ENCODE data around the gene LRMDA.

Gene LRMDA

GRCh38 chr10:76210211-76210610 is 778.8 kb downstream of the LRMDA start:
- no peak overlapping the region for H3K4me3 ChIP-seq (ENCODE audit: low read depth, low read length)
- TF ChIP-seq, protein P1, sequence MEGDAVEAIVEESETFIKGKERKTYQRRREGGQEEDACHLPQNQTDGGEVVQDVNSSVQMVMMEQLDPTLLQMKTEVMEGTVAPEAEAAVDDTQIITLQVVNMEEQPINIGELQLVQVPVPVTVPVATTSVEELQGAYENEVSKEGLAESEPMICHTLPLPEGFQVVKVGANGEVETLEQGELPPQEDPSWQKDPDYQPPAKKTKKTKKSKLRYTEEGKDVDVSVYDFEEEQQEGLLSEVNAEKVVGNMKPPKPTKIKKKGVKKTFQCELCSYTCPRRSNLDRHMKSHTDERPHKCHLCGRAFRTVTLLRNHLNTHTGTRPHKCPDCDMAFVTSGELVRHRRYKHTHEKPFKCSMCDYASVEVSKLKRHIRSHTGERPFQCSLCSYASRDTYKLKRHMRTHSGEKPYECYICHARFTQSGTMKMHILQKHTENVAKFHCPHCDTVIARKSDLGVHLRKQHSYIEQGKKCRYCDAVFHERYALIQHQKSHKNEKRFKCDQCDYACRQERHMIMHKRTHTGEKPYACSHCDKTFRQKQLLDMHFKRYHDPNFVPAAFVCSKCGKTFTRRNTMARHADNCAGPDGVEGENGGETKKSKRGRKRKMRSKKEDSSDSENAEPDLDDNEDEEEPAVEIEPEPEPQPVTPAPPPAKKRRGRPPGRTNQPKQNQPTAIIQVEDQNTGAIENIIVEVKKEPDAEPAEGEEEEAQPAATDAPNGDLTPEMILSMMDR (IDR thresholded peaks at IDR 0.05; ENCODE audit: borderline replicate concordance, insufficient read depth, low read depth, low read length), result no peak

- H3K4me3 ChIP-seq (ENCODE audit: low read depth, low read length), result no peak overlapping the region
- TF ChIP-seq, protein P1 (IDR thresholded peaks at IDR 0.05; ENCODE audit: borderline replicate concordance, insufficient read depth, low read depth, low read length), result no peak
These were observed 780.3 kb downstream of the LRMDA start for GRCh38 chr10:76211691-76212090.

DNA sequence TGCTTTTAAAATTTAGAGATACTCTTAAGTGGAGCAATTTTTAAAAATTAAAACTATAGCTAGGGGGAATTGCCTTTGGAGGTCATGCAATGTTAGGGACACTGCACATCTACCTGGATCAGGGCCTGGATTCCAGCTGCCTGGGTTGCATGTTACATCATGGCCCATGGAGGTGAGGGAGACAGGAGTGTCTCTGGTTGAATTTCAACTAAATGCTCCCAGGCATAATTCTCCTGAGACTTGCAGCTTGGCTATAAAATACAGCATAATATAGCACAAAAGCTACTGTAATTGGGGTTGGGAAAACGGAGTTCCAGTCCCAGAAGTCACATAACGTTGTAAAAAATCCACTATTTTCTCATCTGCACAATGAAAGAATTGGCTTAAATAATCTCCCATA is 782.5 kb downstream of the LRMDA start:
- TF ChIP-seq, protein P1 (IDR thresholded peaks at IDR 0.05; ENCODE audit: borderline replicate concordance, insufficient read depth, low read depth, low read length), result no peak
- H3K4me3 ChIP-seq (ENCODE audit: low read depth, low read length), result no peak overlapping the region

DNA sequence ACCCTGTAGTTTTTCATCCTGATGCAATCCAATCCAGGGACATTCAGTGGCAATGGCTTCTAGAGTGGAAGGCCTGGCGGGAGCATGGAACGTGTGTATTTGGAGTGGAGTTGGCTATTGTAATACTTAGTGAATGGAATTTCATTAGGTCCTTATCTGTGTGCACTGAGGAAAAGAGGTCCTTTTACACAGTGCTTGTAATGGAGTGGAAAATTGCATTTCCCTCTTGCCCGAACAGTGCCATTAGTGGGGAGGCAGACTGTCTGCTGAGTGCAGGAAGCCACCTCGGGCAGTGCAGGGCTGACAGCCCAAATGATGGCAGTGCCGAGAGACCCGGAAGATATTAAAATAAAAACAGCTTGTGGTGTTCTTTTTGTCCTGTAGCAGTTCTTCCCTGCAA is 786.6 kb downstream of the LRMDA start:
- no peak overlapping the region for H3K4me3 ChIP-seq (ENCODE audit: low read depth, low read length)
- TF ChIP-seq, protein P1 (IDR thresholded peaks at IDR 0.05; ENCODE audit: borderline replicate concordance, insufficient read depth, low read depth, low read length), result no peak

GRCh38 chr10:76229341-76229740 is 797.9 kb downstream of the LRMDA start:
- H3K4me3 ChIP-seq (ENCODE audit: low read depth, low read length), result no peak overlapping the region
- TF ChIP-seq, protein P1 (IDR thresholded peaks at IDR 0.05; ENCODE audit: borderline replicate concordance, insufficient read depth, low read depth, low read length), result no peak

- TF ChIP-seq, protein P1 (IDR thresholded peaks at IDR 0.05; ENCODE audit: borderline replicate concordance, insufficient read depth, low read depth, low read length), result no peak
- no peak overlapping the region for H3K4me3 ChIP-seq (ENCODE audit: low read depth, low read length)
These were observed 799.5 kb downstream of the LRMDA start for GRCh38 chr10:76230921-76231285.

- no peak overlapping the region for H3K4me3 ChIP-seq (ENCODE audit: low read depth, low read length)
- TF ChIP-seq, protein P1 (IDR thresholded peaks at IDR 0.05; ENCODE audit: borderline replicate concordance, insufficient read depth, low read depth, low read length), result no peak
These were observed 800.0 kb downstream of the LRMDA start for GRCh38 chr10:76231286-76231934.
